OCI-LY7 (cell line): ENCODE measurements around the gene MPPED1. TPM values are rescaled to one million over a fixed set of nuclear protein-coding genes. Genes with fewer than 3 reads are reported as not detected.

ENCODE experiments used
- BruUV-seq: library from RNA; stranded (reverse); fragments of 400-500 nt; replicated peaks from 2 replicates; lab custom pipeline; 2021; lab: Mats Ljungman, UMichigan
- CTCF ChIA-PET: fragments of 300-600 bp; sonication (Branson Sonifier 250); formaldehyde crosslinking; loops from one replicate; lab custom pipeline; 2022; ENCODE audit warnings: antibody characterized with exemption; ENCODE audit not compliant: unreplicated experiment; lab: Charles Lee
- POLR2A ChIA-PET: fragments of 300-600 bp; sonication (Branson Sonifier 250); formaldehyde crosslinking; loops from one replicate; lab custom pipeline; 2022; ENCODE audit warnings: antibody characterized with exemption; lab: Charles Lee
- DNase-seq: peaks from one replicate; pipeline ENCODE4 v3.0.0-alpha.2; 2015; ENCODE audit warnings: low spot score
- H2AFZ ChIP-seq: fragments of 200-600 bp; sonication (generic), shearing (Covaris generic); 2 replicates; pipeline ENCODE4 v1.6.1; 2014; ENCODE audit warnings: mild to moderate bottlenecking, antibody characterized with exemption, low read length, moderate library complexity
- H3K27ac ChIP-seq: fragments of 200-600 bp; sonication (generic); 2 replicates; pipeline ENCODE4 v1.5.1; 2014; ENCODE audit warnings: mixed run types, low read depth, mild to moderate bottlenecking, moderate library complexity, low read length, inconsistent platforms; ENCODE audit not compliant: poor library complexity, severe bottlenecking
- H3K36me3 ChIP-seq: fragments of 200-600 bp; sonication (generic); 2 replicates; pipeline ENCODE4 v1.6.1; 2014; ENCODE audit warnings: mild to moderate bottlenecking, antibody characterized with exemption, low read length, moderate library complexity, mixed read lengths; ENCODE audit not compliant: insufficient read depth
- H3K4me1 ChIP-seq: fragments of 200-600 bp; sonication (generic); 2 replicates; pipeline ENCODE4 v1.5.1; 2014; ENCODE audit warnings: mild to moderate bottlenecking, low read length; ENCODE audit not compliant: insufficient read depth, poor library complexity, severe bottlenecking
- H3K4me2 ChIP-seq: fragments of 200-600 bp; sonication (generic); 2 replicates; pipeline ENCODE4 v1.6.1; 2014; ENCODE audit warnings: mild to moderate bottlenecking, low read length
- H3K4me3 ChIP-seq: fragments of 200-600 bp; sonication (generic); 2 replicates; pipeline ENCODE4 v1.5.1; 2014; ENCODE audit warnings: mild to moderate bottlenecking, low read depth, low read length; ENCODE audit not compliant: poor library complexity, severe bottlenecking
- H3K79me2 ChIP-seq: fragments of 200-600 bp; sonication (generic); 2 replicates; pipeline ENCODE4 v1.6.1; 2016; ENCODE audit warnings: low read depth, mild to moderate bottlenecking, low read length, moderate library complexity, mixed read lengths; ENCODE audit not compliant: insufficient read depth
- H3K9me2 ChIP-seq: fragments of 200-600 bp; sonication (generic); 2 replicates; pipeline ENCODE4 v1.6.1; 2016; ENCODE audit warnings: mild to moderate bottlenecking, low read length, mixed read lengths; ENCODE audit not compliant: insufficient read depth
- H3K9me3 ChIP-seq: fragments of 200-600 bp; sonication (generic); 2 replicates; pipeline ENCODE4 v1.6.1; 2014; ENCODE audit warnings: mild to moderate bottlenecking, mixed run types, low read length, mixed read lengths
- H4K20me1 ChIP-seq: fragments of 200-600 bp; sonication (generic); 2 replicates; pipeline ENCODE4 v1.6.1; 2014; ENCODE audit warnings: mild to moderate bottlenecking, antibody characterized with exemption, low read length, moderate library complexity, mixed read lengths; ENCODE audit not compliant: insufficient read depth
- EZH2phosphoT487 ChIP-seq: fragments of 200-600 bp; sonication (generic); IDR thresholded peaks from 2 replicates; pipeline ENCODE4 v1.6.1; 2018; ENCODE audit warnings: low read depth, borderline replicate concordance, mild to moderate bottlenecking, mixed run types, antibody characterized with exemption, low read length, moderate library complexity, mixed read lengths
- intact Hi-C: fragments of 100-400 bp; cut with micrococcal nuclease; formaldehyde crosslinking; loops from one replicate; pipeline ENCODE4 v1.10.0; 2022; ENCODE audit not compliant: unreplicated experiment
- total RNA-seq, 2 experiments: library from RNA; depleted of rRNA in 1 of 2; stranded (reverse); fragments of >200 nt in 1 of 2; shearing (Covaris generic) in 1 of 2; gene quantifications; 2 replicates each; pipeline ENCODE4 v1.2.3, GENCODE V29; 2014 to 2022
- TF ChIP-seq, protein P1 (sequence below): fragments of 200-600 bp; sonication (generic); conservative IDR thresholded peaks from 2 replicates; pipeline ENCODE4 v1.5.1; 2014; ENCODE audit warnings: mild to moderate bottlenecking, antibody characterized with exemption, low read length, moderate library complexity, mixed read lengths

The MPPED1 gene
- total RNA-seq, 2 experiments from 2014 or later: not detected

DNA sequence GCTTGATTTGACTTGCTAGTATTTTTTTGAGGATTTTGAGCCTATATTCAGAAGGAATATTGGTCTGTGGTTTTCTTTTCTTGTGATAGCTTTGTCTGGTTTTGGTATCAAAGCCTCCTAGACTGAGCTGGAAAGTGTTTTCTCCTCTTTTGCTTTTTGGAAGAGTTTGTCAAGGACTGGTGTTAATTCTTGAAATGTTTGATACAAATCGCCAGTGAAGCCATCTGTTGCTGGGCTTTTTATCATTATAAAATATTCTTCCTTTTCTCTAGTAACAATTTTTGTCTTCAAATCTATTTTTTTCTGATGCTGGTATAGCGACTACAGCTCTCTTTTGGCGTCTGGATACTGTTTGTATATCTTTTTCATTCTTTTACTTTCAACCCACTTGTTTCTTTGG is 45.2 kb downstream of the MPPED1 start:
- Histone ChIP-seq H3K9me2 (no peaks in the 10 kb centered on the region), H3K27ac (no peak overlapping the region), H3K9me3 (no peaks in the 10 kb centered on the region), H3K4me3 (no peak overlapping the region), H3K79me2 (no peaks in the 10 kb centered on the region), H2AFZ (no peak overlapping the region), H3K36me3 (no peaks in the 10 kb centered on the region), H3K4me1 (no peaks in the 10 kb centered on the region), H4K20me1 (no peaks in the 10 kb centered on the region), H3K4me2 (no peak overlapping the region)
- no TSS peak for BruUV-seq
- POLR2A ChIA-PET: no interaction called here
- DNase-seq: no peak
- no peak for TF ChIP-seq EZH2phosphoT487
- TF ChIP-seq, protein P1, sequence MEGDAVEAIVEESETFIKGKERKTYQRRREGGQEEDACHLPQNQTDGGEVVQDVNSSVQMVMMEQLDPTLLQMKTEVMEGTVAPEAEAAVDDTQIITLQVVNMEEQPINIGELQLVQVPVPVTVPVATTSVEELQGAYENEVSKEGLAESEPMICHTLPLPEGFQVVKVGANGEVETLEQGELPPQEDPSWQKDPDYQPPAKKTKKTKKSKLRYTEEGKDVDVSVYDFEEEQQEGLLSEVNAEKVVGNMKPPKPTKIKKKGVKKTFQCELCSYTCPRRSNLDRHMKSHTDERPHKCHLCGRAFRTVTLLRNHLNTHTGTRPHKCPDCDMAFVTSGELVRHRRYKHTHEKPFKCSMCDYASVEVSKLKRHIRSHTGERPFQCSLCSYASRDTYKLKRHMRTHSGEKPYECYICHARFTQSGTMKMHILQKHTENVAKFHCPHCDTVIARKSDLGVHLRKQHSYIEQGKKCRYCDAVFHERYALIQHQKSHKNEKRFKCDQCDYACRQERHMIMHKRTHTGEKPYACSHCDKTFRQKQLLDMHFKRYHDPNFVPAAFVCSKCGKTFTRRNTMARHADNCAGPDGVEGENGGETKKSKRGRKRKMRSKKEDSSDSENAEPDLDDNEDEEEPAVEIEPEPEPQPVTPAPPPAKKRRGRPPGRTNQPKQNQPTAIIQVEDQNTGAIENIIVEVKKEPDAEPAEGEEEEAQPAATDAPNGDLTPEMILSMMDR: no peak
- CTCF ChIA-PET: no interaction called here
- intact Hi-C loops: no loop called here

DNA sequence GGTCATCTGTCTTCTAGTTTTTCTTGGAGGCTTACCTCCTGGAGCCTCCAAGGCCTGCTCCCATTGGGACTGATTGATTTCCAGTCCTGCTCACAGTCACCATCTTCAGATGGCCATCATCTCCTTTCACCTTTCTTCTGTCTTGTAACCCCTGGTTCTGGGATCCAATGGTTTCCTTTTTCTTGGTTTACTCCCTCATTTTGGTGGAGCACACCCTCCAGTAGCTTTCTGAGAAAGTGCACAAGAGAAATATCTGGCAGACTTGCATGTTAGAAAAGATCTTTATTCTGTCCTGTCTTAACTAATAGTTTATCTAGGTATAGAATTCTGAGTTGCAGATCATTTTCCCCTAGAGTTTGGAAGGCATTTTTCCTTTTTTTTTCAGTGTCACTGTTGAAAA is 50.9 kb downstream of the MPPED1 start:
- no peaks in the 10 kb centered on the region for H3K79me2 ChIP-seq
- BruUV-seq: no TSS peak
- H3K9me3 ChIP-seq: no peaks in the 10 kb centered on the region
- H3K9me2 ChIP-seq: no peaks in the 10 kb centered on the region
- H3K4me2 ChIP-seq: no peak overlapping the region
- H2AFZ ChIP-seq: no peak overlapping the region
- no peak overlapping the region for H3K4me3 ChIP-seq
- no peaks in the 10 kb centered on the region for H3K4me1 ChIP-seq
- no peaks in the 10 kb centered on the region for H4K20me1 ChIP-seq
- ChIA-PET CTCF (no interaction called here), POLR2A (no interaction called here)
- H3K27ac ChIP-seq: no peak overlapping the region
- no peaks in the 10 kb centered on the region for H3K36me3 ChIP-seq
- TF ChIP-seq, protein P1: no peak
- intact Hi-C loops: no loop called here
- no peak for DNase-seq

DNA sequence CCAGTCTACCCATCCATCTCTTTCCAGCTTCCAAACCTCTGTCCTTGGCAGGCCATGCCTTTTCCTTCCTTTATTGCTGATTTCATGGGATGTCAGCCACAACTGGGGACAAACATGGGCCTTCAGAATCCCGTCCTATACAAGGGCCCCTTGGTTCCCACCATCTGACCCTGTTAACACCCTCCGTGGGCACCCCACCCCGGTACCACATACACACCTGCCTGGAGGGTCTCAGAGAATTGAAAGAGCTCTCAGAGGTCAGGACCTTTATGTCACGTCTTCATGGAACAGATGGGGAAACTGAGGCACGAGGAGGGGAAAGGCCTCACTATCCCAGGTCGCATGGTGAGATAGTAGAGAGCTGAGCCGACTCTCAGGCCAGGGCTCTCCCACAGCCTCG is 53.0 kb downstream of the MPPED1 start:
- H3K9me3 ChIP-seq: no peaks in the 10 kb centered on the region
- TF ChIP-seq, protein P1: no peak
- no peak overlapping the region for H3K4me2 ChIP-seq
- no peaks in the 10 kb centered on the region for H3K79me2 ChIP-seq
- no TSS peak for BruUV-seq
- no peaks in the 10 kb centered on the region for H3K9me2 ChIP-seq
- intact Hi-C loops: no loop called here
- POLR2A ChIA-PET: no interaction called here
- CTCF ChIA-PET: no interaction called here
- H4K20me1 ChIP-seq: no peaks in the 10 kb centered on the region
- no peak overlapping the region for H2AFZ ChIP-seq
- no peaks in the 10 kb centered on the region for H3K4me1 ChIP-seq
- no peak for DNase-seq
- H3K4me3 ChIP-seq: no peak overlapping the region
- no peak overlapping the region for H3K27ac ChIP-seq
- H3K36me3 ChIP-seq: no peaks in the 10 kb centered on the region
